Measurements from ENCODE around the gene EPHA10.

The EPHA10 gene

DNA sequence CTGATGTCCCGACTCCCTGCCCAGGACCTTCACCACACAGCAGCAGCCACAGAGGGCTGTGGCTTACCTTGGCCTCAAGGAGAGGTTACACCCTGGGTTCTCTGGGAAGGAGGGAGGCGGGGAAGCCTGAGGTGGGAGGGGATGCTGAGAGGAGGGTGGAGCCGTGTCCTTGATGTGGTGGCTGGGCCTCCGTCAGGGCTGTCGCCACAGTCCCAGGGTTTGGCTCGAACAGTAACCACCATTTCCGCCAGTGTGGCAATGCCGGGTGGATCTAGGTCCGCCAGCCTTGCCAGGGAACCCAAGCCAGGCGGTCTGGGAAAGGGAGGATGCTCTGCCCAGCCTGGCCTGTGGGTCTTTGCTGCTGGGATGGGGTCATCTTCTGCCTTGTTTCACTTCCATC, 91.0 kb downstream of the EPHA10 start:
- DNase-seq (ENCODE audit: low read depth): peak; percentile 7

DNA sequence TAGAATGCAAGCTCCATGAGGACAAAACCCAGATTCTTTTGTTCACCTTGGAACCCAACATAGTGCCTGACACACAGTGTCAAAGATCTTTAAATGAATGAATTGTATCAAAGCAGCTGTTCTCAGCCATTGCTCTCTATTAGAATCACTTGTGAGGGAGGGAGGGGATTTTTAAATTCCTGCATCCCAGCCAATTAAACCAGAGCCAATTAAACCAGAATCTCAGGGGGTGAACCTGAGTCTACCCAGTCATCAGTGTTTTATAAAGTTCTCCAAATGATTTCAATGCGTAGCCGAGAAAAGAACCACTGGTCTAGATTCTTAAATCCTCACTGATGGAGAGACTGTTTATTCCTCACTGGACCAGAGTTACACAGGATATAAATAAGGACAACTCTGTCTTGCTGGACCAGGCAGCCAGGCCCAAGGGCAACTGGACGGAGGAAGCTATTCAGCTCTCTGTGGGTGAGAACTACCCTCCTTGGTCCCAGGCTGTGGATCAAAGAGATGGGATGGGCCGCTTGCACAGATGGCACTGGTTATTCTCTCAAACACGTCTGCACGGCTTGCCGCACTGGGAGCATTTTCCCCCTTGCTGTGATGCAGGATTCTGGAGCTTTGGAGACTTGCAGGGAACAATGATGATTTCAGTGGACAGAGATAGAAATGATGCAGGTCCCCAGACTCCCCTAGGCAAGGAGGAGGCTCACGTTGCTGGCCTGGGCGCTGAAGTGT, 92.6 kb downstream of the EPHA10 start:
- DNase-seq (ENCODE audit: low read depth): no peak

DNA sequence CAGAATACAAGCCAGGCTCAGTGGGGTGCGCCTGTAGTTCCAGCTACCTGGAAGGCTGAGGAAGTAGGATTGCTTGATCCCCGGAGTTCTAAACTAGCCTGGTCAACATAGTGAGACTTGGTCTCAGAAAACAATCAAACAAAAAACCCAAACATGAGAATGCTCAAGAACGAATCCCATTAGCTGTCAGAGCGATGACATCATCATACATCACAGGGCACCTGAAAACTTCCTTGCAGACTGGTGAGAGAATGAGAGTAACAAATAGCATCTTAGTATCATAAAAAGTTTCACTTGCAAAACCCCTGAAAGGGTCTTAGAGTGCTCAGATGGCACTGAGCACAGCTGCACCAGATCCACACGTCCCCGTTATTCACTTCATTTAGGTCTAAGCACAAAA, 93.7 kb downstream of the EPHA10 start:
- no peak for DNase-seq (ENCODE audit: low read depth)

DNA sequence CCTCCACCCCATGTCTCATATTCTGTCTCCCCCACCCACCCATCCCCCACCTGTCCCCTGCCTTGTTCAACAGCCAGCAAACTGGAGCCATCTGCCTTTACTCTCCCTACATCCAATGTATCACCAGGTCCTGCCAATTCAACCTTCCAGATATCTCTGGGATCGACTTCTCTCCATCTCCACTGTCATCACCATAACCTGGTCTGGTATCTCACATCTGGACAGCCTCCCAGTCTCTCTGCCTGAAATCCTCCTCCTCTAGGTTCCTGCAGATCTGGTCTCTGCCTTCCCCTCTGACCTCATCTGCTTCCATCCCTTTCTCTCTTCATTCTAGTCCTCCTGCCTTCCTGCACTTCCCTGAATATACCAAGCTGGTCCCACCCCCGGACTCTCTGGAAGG, 94.8 kb downstream of the EPHA10 start:
- DNase-seq (ENCODE audit: low read depth): no peak

DNA sequence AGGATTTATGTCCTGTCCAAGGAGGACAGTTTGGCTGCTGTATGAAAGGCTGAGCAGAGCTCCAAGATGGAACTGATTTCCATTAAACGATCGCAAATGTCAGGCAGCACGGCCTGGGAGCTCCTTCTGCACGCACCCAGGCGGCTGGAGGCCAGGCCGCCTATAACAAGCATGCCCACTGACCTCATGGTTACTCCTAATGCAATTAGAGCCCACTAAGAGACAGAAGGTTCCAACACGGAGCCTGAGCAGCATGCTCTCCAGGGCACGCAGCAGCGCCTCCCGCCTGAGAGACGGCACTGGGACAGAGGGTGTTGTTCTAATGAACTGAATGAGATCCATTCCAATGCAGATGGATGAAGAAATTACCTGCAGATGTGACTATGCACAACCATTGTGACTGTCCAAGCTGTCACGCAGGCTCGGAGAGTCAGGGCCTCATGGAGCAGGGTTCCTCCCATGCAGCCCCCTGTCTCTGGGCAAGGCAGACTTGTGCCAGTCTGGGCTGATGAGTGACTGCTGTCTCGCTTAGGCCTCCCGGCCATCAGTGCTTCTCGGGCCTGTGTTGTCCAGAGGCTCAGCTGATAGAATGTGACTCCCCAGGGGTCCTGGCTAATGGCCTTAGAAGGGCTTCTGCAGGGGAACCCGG, 97.8 kb downstream of the EPHA10 start:
- no peak for DNase-seq (ENCODE audit: low read depth)

DNA sequence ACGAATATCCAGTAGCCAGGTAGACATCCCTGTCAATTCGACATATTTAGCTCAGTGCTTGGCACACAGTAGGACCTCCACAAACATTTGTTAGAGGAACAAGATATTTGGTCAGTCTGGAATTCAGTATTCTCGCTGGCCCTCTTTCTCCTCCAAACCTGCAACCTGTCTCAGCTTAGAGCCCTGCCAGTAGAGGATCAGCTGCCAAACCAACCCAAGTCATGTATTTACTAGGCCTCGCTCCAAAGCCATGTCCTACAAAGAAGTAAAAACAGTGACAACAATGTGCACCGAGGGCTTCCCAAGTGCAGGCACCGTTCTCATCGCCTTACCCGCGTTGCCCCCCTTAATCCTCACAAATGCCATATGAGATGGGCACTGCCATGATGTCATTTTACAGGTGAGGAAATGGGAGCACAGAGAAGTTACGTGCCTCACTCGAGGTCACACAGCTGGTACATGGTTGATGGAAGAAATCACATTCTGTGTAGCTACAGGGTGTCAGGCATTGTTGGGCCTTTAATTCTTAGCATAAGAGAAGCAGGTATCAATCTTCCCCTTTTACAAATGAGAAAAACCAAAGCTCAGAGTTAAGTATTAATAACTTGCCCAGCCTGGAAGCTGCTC, 98.6 kb downstream of the EPHA10 start:
- no peak for DNase-seq (ENCODE audit: low read depth)

Measured in activated gamma-delta T cell treated with anti-CD3 and anti-CD28 coated beads, Interleukin-2, amount 50 U/mL, for 16 hours (primary cell).